Testis (tissue), 3 donors: ENCODE results near the gene PDE1A. TPM values are rescaled to one million over a fixed set of nuclear protein-coding genes. Genes with fewer than 3 reads are reported as not detected.

ENCODE experiments used
- polyA plus RNA-seq: library from polyadenylated mRNA; stranded (reverse); fragments of 350-450 nt; fragmentation: Illumina TruSeq; extraction: RNeasy Lipid Tissue Mini Kit (QIAGEN cat#74804); gene quantifications from one replicate; pipeline ENCODE4 v1.2.3, GENCODE V29; 2014; ENCODE audit warnings: low read depth, low replicate concordance; ENCODE audit not compliant: insufficient read depth
- small RNA-seq, 2 donors: library from RNA; depleted of rRNA; stranded (forward); fragments of <200 nt; gene quantifications; one replicate each; pipeline ENCODE3, GENCODE V24; 2016
- total RNA-seq, 2 donors: library from RNA; depleted of rRNA; stranded (reverse); fragments of >200 nt; gene quantifications; one replicate each; pipeline ENCODE4 v1.2.3, GENCODE V29; 2016

PDE1A gene
- total and polyA plus RNA-seq, 3 donors from 2014 or later: 15.2 to 45.0 (median 29.8) TPM

Small RNA genes within 50 kb of the gene (small RNA-seq; reads per million reads assigned to genes)
- gene RN7SL267P: 0 reads per million in 2 donors
